Motor neuron (in vitro differentiated cells): ENCODE results near the gene MAP4K3. TPM values are rescaled to one million over a fixed set of nuclear protein-coding genes. Genes with fewer than 3 reads are reported as not detected.
"Not testable (repeated sequence)": the region's sequence is repeated elsewhere in the genome, so short reads cannot be mapped to it uniquely, and the experiment has no call there.

Experiments used
- ATAC-seq, 8 experiments: fragments of 200-7000 bp; cut with Tn5 transposase; replicated peaks in 6 of 8; 2 replicates each; pipeline ENCODE4 v1.8.0; 2021; ENCODE audit warnings: mild to moderate bottlenecking in 8 of 8, moderate library complexity in 8 of 8
- H3K27ac ChIP-seq, 2 donors: fragments of 250-450 bp; sonication (Bioruptor Pico); 2 replicates each; pipeline ENCODE4 v1.9.0; 2021; ENCODE audit warnings: antibody characterized with exemption in 2 of 2, mild to moderate bottlenecking in 2 of 2, moderate library complexity in 1 of 2
- H3K4me1 ChIP-seq, 2 donors: fragments of 250-450 bp; sonication (Bioruptor Pico); replicated peaks in 1 of 2; 2 replicates each; pipeline ENCODE4 v1.6.1; 2021; ENCODE audit warnings: antibody characterized with exemption in 2 of 2, mild to moderate bottlenecking in 2 of 2, moderate library complexity in 1 of 2
- H3K4me3 ChIP-seq, 5 donors: fragments of 250-450 bp; sonication (Bioruptor Pico); 2 replicates each; pipeline ENCODE4 v1.9.0; 2021; ENCODE audit warnings: antibody characterized with exemption in 5 of 5, mild to moderate bottlenecking in 5 of 5, moderate library complexity in 4 of 5
- WGBS, 10 experiments: fragments of 450-650 bp; shearing (Covaris generic); methylation state at CpG; one replicate each; pipeline ENCODE4 v1.0.0; 2022; 5-methylcytosine and 5-hydroxymethylcytosine counted together
- in situ Hi-C, 9 experiments: fragments of 400-800 bp; cut with MboI; loops; one replicate each; pipeline ENCODE4 v1.15.0; 2021; ENCODE audit warnings: low sequenced_read_pairs in 9 of 9, low pct_unique_long_range_greater_than_20kb in 2 of 9; ENCODE audit not compliant: unreplicated experiment in 9 of 9
- total RNA-seq, 8 experiments: library from RNA; unstranded; fragments of 300-600 nt; gene quantifications; 2 replicates each; pipeline versions ENCODE4 v1.2.3 to v1.2.4, GENCODE V29; 2022

MAP4K3 gene
- total RNA-seq, 8 experiments from 2014 or later = 24.3 to 131 (median 31.4) TPM

GRCh38 chr2:39247512-39248043 is 189.5 kb downstream of the MAP4K3 start:
- WGBS, 10 experiments = 60 to 100% (median 86%) methylated on average over 1 to 5 of the region's 6 CpGs
- Histone ChIP-seq H3K4me3 (no peak overlapping the region), H3K4me1 (peaks cover 0 to 8% of the 10 kb centered on the region in 2 donors), H3K27ac (no peak overlapping the region)
- in situ Hi-C loops = loop anchor here in 6 of 9 experiments (25.0 kb wide), 3 partner anchors 135 to 310 kb away; partner anchors contain the start of gene SOS1 (in 1 of the 6)
- peak in 3 of 8 experiments; percentile 24 to 84 (median 82) for ATAC-seq

- 67 to 100% (median 85%) methylated on average over 1 of the region's 1 CpG; no CpG with 5 or more reads in 2 of the 10 experiments for WGBS, 10 experiments
- Histone ChIP-seq H3K4me1 (peaks cover 0 to 12% of the 10 kb centered on the region in 2 donors), H3K27ac (no peak overlapping the region), H3K4me3 (no peak overlapping the region)
- in situ Hi-C loops = loop anchor here in 6 of 9 experiments (25.0 kb wide), 3 partner anchors 134 to 309 kb away; partner anchors contain the start of gene SOS1 (in 1 of the 6)
- ATAC-seq = no peak
Measured at GRCh38 chr2:39246382-39246980, 190.6 kb downstream of the MAP4K3 start.

- peaks cover 0 to 13% of the 10 kb centered on the region in 2 donors for H3K4me1 ChIP-seq
- in situ Hi-C loops = loop anchor here in 6 of 9 experiments (25.0 kb wide), 3 partner anchors 133 to 308 kb away; partner anchors contain the start of gene SOS1 (in 1 of the 6)
- WGBS, 10 experiments = 40 to 100% (median 97%) methylated on average over 1 to 15 of the region's 31 CpGs; no CpG with 5 or more reads in 2 of the 10 experiments
- H3K4me3 ChIP-seq, H3K27ac ChIP-seq, ATAC-seq: not testable (repeated sequence)
Measured at GRCh38 chr2:39244963-39245625, 192.0 kb downstream of the MAP4K3 start.

- peaks cover 0 to 13% of the 10 kb centered on the region in 2 donors for H3K4me1 ChIP-seq
- not testable (repeated sequence) for ATAC-seq, H3K4me3 ChIP-seq, H3K27ac ChIP-seq
- WGBS, 10 experiments = 100% methylated on average over 1 to 3 of the region's 39 CpGs; no CpG with 5 or more reads in 8 of the 10 experiments
- in situ Hi-C loops = loop anchor here in 6 of 9 experiments (25.0 kb wide), 3 partner anchors 132 to 307 kb away; partner anchors contain the start of gene SOS1 (in 1 of the 6)
Measured at GRCh38 chr2:39244241-39244862, 192.7 kb downstream of the MAP4K3 start.

GRCh38 chr2:39243469-39244123 is 193.5 kb downstream of the MAP4K3 start, which contains the start of gene CDKL4:
Gene CDKL4 (minus strand): TSS chr2:39243970.
- H3K4me3 ChIP-seq = no peak within 1 kb of the TSS
- peak in 2 of 8 experiments; percentile 21 to 54 for ATAC-seq

GRCh38 chr2:39241588-39241987 is 195.5 kb downstream of the MAP4K3 start:
- ATAC-seq = no peak
- WGBS, 10 experiments = 27 to 97% (median 64%) methylated on average over 1 to 4 of the region's 4 CpGs
- no peak overlapping the region for H3K4me3 ChIP-seq
- peaks cover 0 to 6% of the 10 kb centered on the region in 2 donors for H3K4me1 ChIP-seq
- no peak overlapping the region for H3K27ac ChIP-seq
- in situ Hi-C loops = loop anchor here in 6 of 9 experiments (25.0 kb wide), 3 partner anchors 129 to 304 kb away; partner anchors contain the start of gene SOS1 (in 1 of the 6)

More at GRCh38 chr2:39243469-39244123, 193.5 kb downstream of the MAP4K3 start, which contains the start of gene CDKL4:
- in situ Hi-C loops = loop anchor here in 6 of 9 experiments (25.0 kb wide), 3 partner anchors 131 to 306 kb away; partner anchors contain the start of gene SOS1 (in 1 of the 6)
- H3K4me1 ChIP-seq = peaks cover 0 to 13% of the 10 kb centered on the region in 2 donors
- H3K27ac ChIP-seq = no peak within 1 kb of the TSS
- 20 to 100% (median 100%) methylated on average over 1 to 18 of the region's 58 CpGs; no CpG with 5 or more reads in 5 of the 10 experiments for WGBS, 10 experiments

- Histone ChIP-seq H3K27ac (no peak overlapping the region), H3K4me3 (no peak overlapping the region), H3K4me1 (peaks cover 0 to 6% of the 10 kb centered on the region in 2 donors)
- in situ Hi-C loops = loop anchor here in 6 of 9 experiments (25.0 kb wide), 3 partner anchors 128 to 303 kb away; partner anchors contain the start of gene SOS1 (in 1 of the 6)
- ATAC-seq = no peak
- 79 to 96% (median 90%) methylated on average over 4 to 6 of the region's 6 CpGs; no CpG with 5 or more reads in 1 of the 10 experiments for WGBS, 10 experiments
Measured at GRCh38 chr2:39240758-39241157, 196.3 kb downstream of the MAP4K3 start.

GRCh38 chr2:39234754-39235153 is 202.3 kb downstream of the MAP4K3 start:
- ATAC-seq = no peak
- Histone ChIP-seq H3K27ac (no peak overlapping the region), H3K4me1 (no peaks in the 10 kb centered on the region), H3K4me3 (no peak overlapping the region)
- in situ Hi-C loops = loop anchor here in 6 of 9 experiments (25.0 kb wide), 3 partner anchors 122 to 297 kb away; partner anchors contain the start of gene SOS1 (in 1 of the 6)
- 60 to 100% (median 88%) methylated on average over 1 of the region's 1 CpG; no CpG with 5 or more reads in 1 of the 10 experiments for WGBS, 10 experiments

GRCh38 chr2:39232141-39232540 is 204.9 kb downstream of the MAP4K3 start:
- Histone ChIP-seq H3K27ac (no peak overlapping the region), H3K4me3 (no peak overlapping the region), H3K4me1 (no peaks in the 10 kb centered on the region)
- in situ Hi-C loops = loop anchor here in 6 of 9 experiments (25.0 kb wide), 3 partner anchors 120 to 295 kb away; partner anchors contain the start of gene SOS1 (in 1 of the 6)
- ATAC-seq = no peak

- no peak overlapping the region for H3K27ac ChIP-seq
- no peaks in the 10 kb centered on the region for H3K4me1 ChIP-seq
- 21 to 74% (median 42%) methylated on average over 5 to 19 of the region's 19 CpGs for WGBS, 10 experiments
- peak overlapping the region in 2 of 5 donors; percentile 0 to 8 for H3K4me3 ChIP-seq
- in situ Hi-C loops = loop anchor here in 7 of 9 experiments (10.0 to 25.0 kb wide), 5 partner anchors 114 to 291 kb away; partner anchors contain the start of gene SOS1 (in 1 of the 7)
- ATAC-seq = peak in 6 of 8 experiments; percentile 7 to 42 (median 32)
Measured at GRCh38 chr2:39228413-39229209, 208.5 kb downstream of the MAP4K3 start.
